MG63 (cell line): ENCODE data around the gene EEF1A2. TPM values are rescaled to one million over a fixed set of nuclear protein-coding genes. Genes with fewer than 3 reads are reported as not detected.
"Not testable (repeated sequence)": the region's sequence is repeated elsewhere in the genome, so short reads cannot be mapped to it uniquely, and the experiment has no call there.

ENCODE experiments used
- DNase-seq: peaks from one replicate; pipeline ENCODE4 v3.0.0-alpha.2; 2020
- H3K27me3 ChIP-seq: fragments of 250-450 bp; sonication (Bioruptor Pico); 2 replicates; pipeline ENCODE4 v1.5.1; 2020; ENCODE audit warnings: mild to moderate bottlenecking, moderate library complexity
- H3K36me3 ChIP-seq: fragments of 250-450 bp; sonication (Bioruptor Pico); 2 replicates; pipeline ENCODE4 v1.5.1; 2020; ENCODE audit warnings: mild to moderate bottlenecking, moderate library complexity
- H3K4me3 ChIP-seq: fragments of 250-450 bp; sonication (Bioruptor Pico); 2 replicates; pipeline ENCODE4 v1.5.1; 2020; ENCODE audit warnings: mild to moderate bottlenecking, moderate library complexity
- H3K9me3 ChIP-seq: fragments of 250-450 bp; sonication (Bioruptor Pico); 2 replicates; pipeline ENCODE4 v1.5.1; 2020; ENCODE audit warnings: mild to moderate bottlenecking, moderate library complexity
- total RNA-seq: library from RNA; depleted of rRNA; stranded (reverse); fragments of >200 nt; shearing (Covaris generic); gene quantifications from 2 replicates; pipeline ENCODE4 v1.2.3, GENCODE V29; 2014; ENCODE audit warnings: low replicate concordance

Gene EEF1A2
- total RNA-seq, 1 experiment from 2014 or later = 113 TPM

GRCh38 chr20:63488315-63489251 is 10.3 kb downstream of the EEF1A2 start:
- Histone ChIP-seq H3K4me3 (no peak overlapping the region), H3K27me3 (no peaks in the 10 kb centered on the region), H3K36me3 (no peaks in the 10 kb centered on the region), H3K9me3 (no peaks in the 10 kb centered on the region)
- no peak for DNase-seq

GRCh38 chr20:63487781-63488241 is 11.1 kb downstream of the EEF1A2 start:
- H3K27me3 ChIP-seq = no peaks in the 10 kb centered on the region
- no peak for DNase-seq
- H3K9me3 ChIP-seq = no peaks in the 10 kb centered on the region
- no peaks in the 10 kb centered on the region for H3K36me3 ChIP-seq
- no peak overlapping the region for H3K4me3 ChIP-seq

- Histone ChIP-seq H3K9me3 (no peaks in the 10 kb centered on the region), H3K27me3 (no peaks in the 10 kb centered on the region), H3K36me3 (no peaks in the 10 kb centered on the region), H3K4me3 (no peak overlapping the region)
- no peak for DNase-seq
These were observed 11.6 kb downstream of the EEF1A2 start for GRCh38 chr20:63487116-63487764.

GRCh38 chr20:63486300-63486855 is 12.5 kb downstream of the EEF1A2 start:
- Histone ChIP-seq H3K4me3 (no peak overlapping the region), H3K9me3 (no peaks in the 10 kb centered on the region), H3K36me3 (no peaks in the 10 kb centered on the region), H3K27me3 (no peaks in the 10 kb centered on the region)
- no peak for DNase-seq

- Histone ChIP-seq H3K4me3 (no peak overlapping the region), H3K36me3 (no peaks in the 10 kb centered on the region), H3K27me3 (no peaks in the 10 kb centered on the region), H3K9me3 (no peaks in the 10 kb centered on the region)
- no peak for DNase-seq
These were observed 14.1 kb downstream of the EEF1A2 start for GRCh38 chr20:63484651-63485403.

GRCh38 chr20:63484236-63484635 is 14.6 kb downstream of the EEF1A2 start:
- Histone ChIP-seq H3K36me3 (no peaks in the 10 kb centered on the region), H3K27me3 (no peaks in the 10 kb centered on the region), H3K9me3 (no peaks in the 10 kb centered on the region), H3K4me3 (no peak overlapping the region)
- no peak for DNase-seq

GRCh38 chr20:63483834-63484233 is 15.0 kb downstream of the EEF1A2 start:
- Histone ChIP-seq H3K4me3 (no peak overlapping the region), H3K27me3 (no peaks in the 10 kb centered on the region), H3K36me3 (no peaks in the 10 kb centered on the region), H3K9me3 (no peaks in the 10 kb centered on the region)
- no peak for DNase-seq

GRCh38 chr20:63482021-63482587 is 16.8 kb downstream of the EEF1A2 start:
- Histone ChIP-seq H3K36me3 (no peaks in the 10 kb centered on the region), H3K4me3 (no peak overlapping the region), H3K27me3 (peaks cover 10% of the 10 kb centered on the region), H3K9me3 (no peaks in the 10 kb centered on the region)
- DNase-seq = no peak

- Histone ChIP-seq H3K4me3 (no peak overlapping the region), H3K27me3 (peaks cover 10% of the 10 kb centered on the region), H3K36me3 (no peaks in the 10 kb centered on the region), H3K9me3 (no peaks in the 10 kb centered on the region)
- no peak for DNase-seq
These were observed 17.4 kb downstream of the EEF1A2 start for GRCh38 chr20:63481503-63481902.

GRCh38 chr20:63479695-63480419 is 19.0 kb downstream of the EEF1A2 start:
- not testable (repeated sequence) for H3K9me3 ChIP-seq, DNase-seq, H3K36me3 ChIP-seq, H3K4me3 ChIP-seq
- peaks cover 23% of the 10 kb centered on the region for H3K27me3 ChIP-seq

- Histone ChIP-seq H3K4me3 (no peak overlapping the region), H3K36me3 (no peaks in the 10 kb centered on the region), H3K9me3 (no peaks in the 10 kb centered on the region), H3K27me3 (peaks cover 35% of the 10 kb centered on the region)
- DNase-seq = no peak
These were observed 20.3 kb downstream of the EEF1A2 start for GRCh38 chr20:63478346-63479302.

GRCh38 chr20:63477944-63478343 is 20.9 kb downstream of the EEF1A2 start:
- Histone ChIP-seq H3K9me3 (no peaks in the 10 kb centered on the region), H3K27me3 (peaks cover 42% of the 10 kb centered on the region), H3K36me3 (no peaks in the 10 kb centered on the region), H3K4me3 (no peak overlapping the region)
- no peak for DNase-seq

- Histone ChIP-seq H3K4me3 (no peak overlapping the region), H3K27me3 (peaks cover 44% of the 10 kb centered on the region), H3K9me3 (no peaks in the 10 kb centered on the region), H3K36me3 (no peaks in the 10 kb centered on the region)
- DNase-seq = no peak
These were observed 21.7 kb downstream of the EEF1A2 start for GRCh38 chr20:63477061-63477616.

- Histone ChIP-seq H3K36me3 (no peaks in the 10 kb centered on the region), H3K9me3 (no peaks in the 10 kb centered on the region), H3K4me3 (no peak overlapping the region), H3K27me3 (peaks cover 61% of the 10 kb centered on the region)
- DNase-seq = peak; percentile 45
These were observed 23.7 kb downstream of the EEF1A2 start for GRCh38 chr20:63475209-63475608.
